ENCODE measurements around the gene PAK5. TPM values are rescaled to one million over a fixed set of nuclear protein-coding genes. Genes with fewer than 3 reads are reported as not detected.

Gene PAK5
- total RNA-seq, 1 experiment from 2014 or later = not detected

GRCh38 chr20:9571783-9572182 is 267.1 kb downstream of the PAK5 start:
- Histone ChIP-seq H3K79me2 (ENCODE audit: low read length) (no peaks in the 10 kb centered on the region), H3K36me3 (ENCODE audit: low read depth, low read length) (no peaks in the 10 kb centered on the region), H3K27me3 (ENCODE audit: low read length) (no peaks in the 10 kb centered on the region), H3K4me3 (ENCODE audit: low read length) (no peak overlapping the region), H3K9ac (ENCODE audit: low read length) (no peak overlapping the region), H3F3A (ENCODE audit: low read length, unreplicated experiment) (no peaks in the 10 kb centered on the region), H3K27ac (ENCODE audit: low read length) (no peak overlapping the region), H3K9me3 (ENCODE audit: low read length) (no peaks in the 10 kb centered on the region), H3K9me2 (replicated peaks; ENCODE audit: low read length) (no peaks in the 10 kb centered on the region), H3K4me1 (ENCODE audit: insufficient read depth, low read length) (no peaks in the 10 kb centered on the region), H3K4me2 (ENCODE audit: low read length) (no peak overlapping the region), H2AFZ (ENCODE audit: low read length) (no peak overlapping the region), H4K20me1 (ENCODE audit: low read length) (no peaks in the 10 kb centered on the region)
- CTCF ChIA-PET = no interaction called here
- no TSS peak for BruUV-seq (replicated peaks)
- POLR2A ChIA-PET (ENCODE audit: unreplicated experiment) = interaction anchor here (0.6 kb wide), 1 partner anchor 1734 kb away, joined by 4 read pairs; no protein-coding TSS in a partner anchor
- intact Hi-C loops (cut with micrococcal nuclease) = no loop called here
- no peak for ATAC-seq
- DNase-seq = no peak
- no peak for TF ChIP-seq EZH2 (IDR thresholded peaks at IDR 0.05; ENCODE audit: low read length, unreplicated experiment)
- no peak for TF ChIP-seq CTCF (conservative IDR thresholded peaks at IDR 0.05; ENCODE audit: low read depth, low read length)
- TF ChIP-seq EZH2phosphoT487 (IDR thresholded peaks at IDR 0.05; ENCODE audit: borderline replicate concordance, low read length) = no peak

GRCh38 chr20:9570612-9571011 is 268.3 kb downstream of the PAK5 start:
- Histone ChIP-seq H3K79me2 (ENCODE audit: low read length) (no peaks in the 10 kb centered on the region), H3K4me1 (ENCODE audit: insufficient read depth, low read length) (no peaks in the 10 kb centered on the region), H3K27ac (ENCODE audit: low read length) (no peak overlapping the region), H3K9me3 (ENCODE audit: low read length) (no peaks in the 10 kb centered on the region), H3K4me2 (ENCODE audit: low read length) (no peak overlapping the region), H3K27me3 (ENCODE audit: low read length) (no peaks in the 10 kb centered on the region), H4K20me1 (ENCODE audit: low read length) (no peaks in the 10 kb centered on the region), H3K36me3 (ENCODE audit: low read depth, low read length) (no peaks in the 10 kb centered on the region), H3K9me2 (replicated peaks; ENCODE audit: low read length) (no peaks in the 10 kb centered on the region), H3F3A (ENCODE audit: low read length, unreplicated experiment) (no peaks in the 10 kb centered on the region), H2AFZ (ENCODE audit: low read length) (no peak overlapping the region), H3K4me3 (ENCODE audit: low read length) (no peak overlapping the region), H3K9ac (ENCODE audit: low read length) (no peak overlapping the region)
- ATAC-seq = no peak
- intact Hi-C loops (cut with micrococcal nuclease) = no loop called here
- TF ChIP-seq CTCF (conservative IDR thresholded peaks at IDR 0.05; ENCODE audit: low read depth, low read length) (no peak), EZH2 (IDR thresholded peaks at IDR 0.05; ENCODE audit: low read length, unreplicated experiment) (no peak), EZH2phosphoT487 (IDR thresholded peaks at IDR 0.05; ENCODE audit: borderline replicate concordance, low read length) (no peak)
- ChIA-PET CTCF (no interaction called here), POLR2A (ENCODE audit: unreplicated experiment) (no interaction called here)
- no TSS peak for BruUV-seq (replicated peaks)
- no peak for DNase-seq

GRCh38 chr20:9566977-9567376 is 271.9 kb downstream of the PAK5 start:
- H3K36me3 ChIP-seq (ENCODE audit: low read depth, low read length) = no peaks in the 10 kb centered on the region
- no peaks in the 10 kb centered on the region for H3K4me1 ChIP-seq (ENCODE audit: insufficient read depth, low read length)
- H2AFZ ChIP-seq (ENCODE audit: low read length) = no peak overlapping the region
- no peak overlapping the region for H3K4me2 ChIP-seq (ENCODE audit: low read length)
- no peak for DNase-seq
- ChIA-PET POLR2A (ENCODE audit: unreplicated experiment) (no interaction called here), CTCF (interaction anchor here (0.6 kb wide), 1 partner anchor 43 kb away, joined by 18 read pairs; no protein-coding TSS in a partner anchor)
- H3F3A ChIP-seq (ENCODE audit: low read length, unreplicated experiment) = no peaks in the 10 kb centered on the region
- no peaks in the 10 kb centered on the region for H3K9me2 ChIP-seq (replicated peaks; ENCODE audit: low read length)
- no peaks in the 10 kb centered on the region for H4K20me1 ChIP-seq (ENCODE audit: low read length)
- H3K4me3 ChIP-seq (ENCODE audit: low read length) = no peak overlapping the region
- H3K9ac ChIP-seq (ENCODE audit: low read length) = no peak overlapping the region
- H3K27me3 ChIP-seq (ENCODE audit: low read length) = no peaks in the 10 kb centered on the region
- H3K27ac ChIP-seq (ENCODE audit: low read length) = no peak overlapping the region
- H3K79me2 ChIP-seq (ENCODE audit: low read length) = no peaks in the 10 kb centered on the region
- H3K9me3 ChIP-seq (ENCODE audit: low read length) = no peaks in the 10 kb centered on the region
- intact Hi-C loops (cut with micrococcal nuclease) = no loop called here
- TF ChIP-seq EZH2phosphoT487 (IDR thresholded peaks at IDR 0.05; ENCODE audit: borderline replicate concordance, low read length) = no peak
- no peak for TF ChIP-seq CTCF (conservative IDR thresholded peaks at IDR 0.05; ENCODE audit: low read depth, low read length)
- TF ChIP-seq EZH2 (IDR thresholded peaks at IDR 0.05; ENCODE audit: low read length, unreplicated experiment) = no peak
- BruUV-seq (replicated peaks) = no TSS peak
- no peak for ATAC-seq

All from PC-3 (cell line).